Naive thymus-derived CD4-positive, alpha-beta T cell (primary cell): Measurements from ENCODE around the gene ZBTB18. TPM values are rescaled to one million over a fixed set of nuclear protein-coding genes. Genes with fewer than 3 reads are reported as not detected.
"Not testable (repeated sequence)": the region's sequence is repeated elsewhere in the genome, so short reads cannot be mapped to it uniquely, and the experiment has no call there.

Experiments
- ATAC-seq: fragments of 150-1000 bp; cut with Tn5 transposase; 2 replicates; pipeline ENCODE4 v1.10.0; 2021; ENCODE audit warnings: mild to moderate bottlenecking, moderate library complexity
- CTCF ChIA-PET: fragments of 350-600 bp; sonication (Branson Sonifier 250); formaldehyde crosslinking; loops from one replicate; lab custom pipeline; 2021; ENCODE audit warnings: antibody characterized with exemption; lab: Charles Lee
- POLR2A ChIA-PET: fragments of 350-600 bp; sonication (Branson Sonifier 250); formaldehyde crosslinking; loops from one replicate; lab custom pipeline; 2021; ENCODE audit warnings: antibody characterized with exemption, inconsistent platforms; lab: Charles Lee
- DNase-seq, 9 donors: peaks; one replicate each; pipeline versions ENCODE4 v3.0.0 to v3.0.0-alpha.2; 2020 to 2022; ENCODE audit warnings: mixed read lengths in 1 of 9
- H3K27ac ChIP-seq: one replicate; pipeline ENCODE4 v1.7.0; 2013; ENCODE audit warnings: mild to moderate bottlenecking, low read depth, low read length, moderate library complexity
- H3K27me3 ChIP-seq, 2 donors: one replicate each; pipeline ENCODE4 v1.7.0; 2013; ENCODE audit warnings: low read length in 2 of 2, mild to moderate bottlenecking in 2 of 2, moderate library complexity in 2 of 2; ENCODE audit not compliant: control insufficient read depth in 2 of 2, insufficient read depth in 2 of 2
- H3K36me3 ChIP-seq, 3 experiments: 1 replicate in 2 of 3; 2 replicates in 1 of 3; pipeline ENCODE4 v1.7.0; 2013; ENCODE audit warnings: low read length in 3 of 3, mild to moderate bottlenecking in 3 of 3, moderate library complexity in 1 of 3; ENCODE audit not compliant: insufficient read depth in 3 of 3, control insufficient read depth in 2 of 3
- H3K4me1 ChIP-seq, 2 donors: one replicate each; pipeline ENCODE4 v1.7.0; 2013; ENCODE audit warnings: low read length in 2 of 2, mild to moderate bottlenecking in 2 of 2, moderate library complexity in 1 of 2; ENCODE audit not compliant: control insufficient read depth in 2 of 2, insufficient read depth in 2 of 2
- H3K4me3 ChIP-seq: 2 replicates; pipeline ENCODE4 v1.7.0; 2013; ENCODE audit warnings: mild to moderate bottlenecking, low read length
- H3K9me3 ChIP-seq, 3 experiments: 1 replicate in 2 of 3; 2 replicates in 1 of 3; pipeline ENCODE4 v1.7.0; 2013; ENCODE audit warnings: low read length in 3 of 3; ENCODE audit not compliant: control insufficient read depth in 2 of 3
- H3K27ac Mint-ChIP-seq, 9 donors: one replicate each; pipeline ENCODE4 v1.8.0; 2020 to 2022; ENCODE audit warnings: mixed read lengths in 9 of 9, mild to moderate bottlenecking in 8 of 9, moderate library complexity in 5 of 9, inconsistent platforms in 2 of 9
- H3K27me3 Mint-ChIP-seq, 5 donors: one replicate each; pipeline ENCODE4 v1.8.0; 2021 to 2022; ENCODE audit warnings: mixed read lengths in 5 of 5, mild to moderate bottlenecking in 1 of 5
- H3K36me3 Mint-ChIP-seq, 5 donors: one replicate each; pipeline ENCODE4 v1.8.0; 2020 to 2022; ENCODE audit warnings: mixed read lengths in 5 of 5, mild to moderate bottlenecking in 3 of 5, inconsistent platforms in 1 of 5
- H3K4me1 Mint-ChIP-seq, 7 donors: one replicate each; pipeline ENCODE4 v1.8.0; 2020 to 2022; ENCODE audit warnings: mixed read lengths in 7 of 7, mild to moderate bottlenecking in 3 of 7, inconsistent platforms in 1 of 7
- H3K4me3 Mint-ChIP-seq, 10 donors: one replicate each; pipeline ENCODE4 v1.8.0; 2020 to 2022; ENCODE audit warnings: mild to moderate bottlenecking in 10 of 10, mixed read lengths in 10 of 10, moderate library complexity in 6 of 10, inconsistent platforms in 2 of 10
- H3K9me3 Mint-ChIP-seq, 11 donors: one replicate each; pipeline ENCODE4 v1.8.0; 2020 to 2022; ENCODE audit warnings: mixed read lengths in 11 of 11, mild to moderate bottlenecking in 4 of 11, inconsistent platforms in 1 of 11, moderate library complexity in 1 of 11
- intact Hi-C, 2 donors: fragments of 100-400 bp; cut with micrococcal nuclease; formaldehyde crosslinking; loops; one replicate each; pipeline ENCODE4 v1.15.1; 2023
- polyA plus RNA-seq, 2 donors: library from polyadenylated mRNA; unstranded; fragments of 300-500 nt; fragmentation: Illumina TruSeq; gene quantifications; one replicate each; pipeline ENCODE4 v1.2.3, GENCODE V29; 2021
- total RNA-seq, 6 experiments: library from RNA in 5 of 6; stranded (reverse) in 5 of 6; gene quantifications; 1 replicate in 5 of 6; 2 replicates in 1 of 6; pipeline ENCODE4 v1.2.3 and lab custom pipeline; 2021 to 2026

Gene ZBTB18
- total and polyA plus RNA-seq, 7 experiments from 2014 or later = 3.6 to 90.7 (median 42.4) TPM

DNA sequence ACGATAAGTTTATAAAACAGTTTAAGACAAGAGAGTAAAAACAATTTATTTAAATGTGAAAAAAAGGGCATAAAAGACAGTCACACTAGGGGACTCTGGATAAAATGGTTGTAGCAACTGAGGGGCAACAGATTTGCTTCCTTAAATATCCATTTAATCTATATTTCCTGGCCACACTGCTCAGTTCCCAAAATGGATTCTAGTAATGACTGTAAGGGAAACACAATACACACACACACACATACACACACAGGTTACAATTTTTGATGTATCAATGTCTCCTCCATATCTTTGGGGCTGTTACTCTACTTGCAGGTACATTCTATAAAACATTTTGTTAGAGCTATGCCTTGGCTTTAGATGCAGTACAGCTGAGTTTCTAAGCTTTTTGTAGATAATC lies 4.8 kb upstream of the ZBTB18 start:
- intact Hi-C loops = loop anchor here (2.0 to 5.0 kb wide), 8 partner anchors 17 to 791 kb away; partner anchors contain the start of gene COX20 (in 1 of the 2)
- H3K36me3 Mint-ChIP-seq, H3K4me3 ChIP-seq, H3K27me3 ChIP-seq, H3K9me3 ChIP-seq, DNase-seq, ATAC-seq, H3K36me3 ChIP-seq, H3K9me3 Mint-ChIP-seq: not testable (repeated sequence)
- peak overlapping the region; percentile 96 for H3K27ac ChIP-seq
- H3K4me1 ChIP-seq = peaks cover 6 to 21% of the 10 kb centered on the region in 2 donors
- Mint-ChIP-seq H3K27me3 (peaks cover 0 to 49% (median 0%) of the 10 kb centered on the region in 5 donors), H3K4me3 (peak overlapping the region in 8 of 10 donors; percentile 86 to 96 (median 94)), H3K4me1 (peaks cover 13 to 44% (median 33%) of the 10 kb centered on the region in 7 donors), H3K27ac (peak overlapping the region; percentile 29 to 100 (median 98))
- CTCF ChIA-PET = interaction anchor here (1.0 to 2.4 kb wide), 2 partner anchors 29 to 226 kb away, joined by 3 to 9 read pairs; no protein-coding TSS in a partner anchor
- POLR2A ChIA-PET = interaction anchor here (0.6 to 11.3 kb wide), 5 partner anchors 9 to 99 kb away, joined by 3 to 240 read pairs (median 4); no protein-coding TSS in a partner anchor

DNA sequence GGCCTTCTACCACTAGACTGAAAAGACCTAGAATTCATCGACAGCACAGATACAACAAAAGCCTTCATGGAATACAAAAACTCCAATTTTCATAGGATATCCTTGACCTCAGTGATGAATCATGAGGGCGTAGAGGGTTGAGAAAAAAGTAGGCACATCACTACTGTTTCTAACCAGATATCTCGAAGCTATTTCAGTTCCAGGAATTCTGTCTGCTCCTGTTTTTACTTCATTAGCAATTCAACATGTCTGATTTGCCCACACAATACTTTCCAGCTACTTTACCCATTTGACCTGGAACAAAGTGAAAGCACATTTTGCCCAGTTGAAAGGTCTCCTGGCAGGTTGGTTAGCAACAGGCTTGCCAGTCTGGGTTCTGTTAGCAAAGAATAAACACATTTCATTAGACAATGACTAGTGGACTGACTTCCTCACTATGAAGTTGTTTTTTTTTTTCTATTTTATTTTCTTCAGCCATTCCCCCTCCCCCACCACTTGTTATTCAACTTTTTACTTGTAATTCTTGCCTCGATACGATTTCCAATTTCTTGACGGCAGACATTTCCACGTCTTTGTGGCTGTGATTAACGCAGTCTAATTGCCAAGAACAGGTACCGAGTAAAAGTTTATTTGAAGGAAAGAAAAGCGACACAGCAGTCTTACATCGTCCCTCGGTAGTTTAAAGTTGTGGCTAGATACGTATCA lies 4.0 kb upstream of the ZBTB18 start:
- Mint-ChIP-seq H3K9me3 (peaks cover 0 to 9% (median 0%) of the 10 kb centered on the region in 11 donors), H3K4me1 (peaks cover 13 to 43% (median 33%) of the 10 kb centered on the region in 7 donors), H3K27me3 (peaks cover 0 to 47% (median 0%) of the 10 kb centered on the region in 5 donors), H3K4me3 (peak overlapping the region; percentile 86 to 96 (median 96)), H3K36me3 (peaks cover 0 to 7% (median 3%) of the 10 kb centered on the region in 5 donors), H3K27ac (peak overlapping the region; percentile 97 to 100 (median 98))
- intact Hi-C loops = loop anchor here (1.0 to 5.0 kb wide), 10 partner anchors 18 to 817 kb away; partner anchors contain the start of genes COX20 (in 1 of the 2) and HNRNPU (in 1 of the 2)
- ChIA-PET POLR2A (interaction anchor here (0.6 to 11.3 kb wide), 30 partner anchors 8 to 789 kb away, joined by 3 to 240 read pairs (median 4); partner anchors contain the start of gene COX20), CTCF (interaction anchor here (1.0 to 2.4 kb wide), 4 partner anchors 28 to 225 kb away, joined by 3 to 9 read pairs (median 4); no protein-coding TSS in a partner anchor)
- Histone ChIP-seq H3K4me1 (peaks cover 6 to 23% of the 10 kb centered on the region in 2 donors), H3K27me3 (no peaks in the 10 kb centered on the region), H3K9me3 (no peaks in the 10 kb centered on the region), H3K36me3 (no peaks in the 10 kb centered on the region), H3K27ac (peak overlapping the region; percentile 96), H3K4me3 (peak overlapping the region; percentile 61)
- DNase-seq (peak in 2 of 9 donors; percentile 27 to 61), ATAC-seq (no peak)

DNA sequence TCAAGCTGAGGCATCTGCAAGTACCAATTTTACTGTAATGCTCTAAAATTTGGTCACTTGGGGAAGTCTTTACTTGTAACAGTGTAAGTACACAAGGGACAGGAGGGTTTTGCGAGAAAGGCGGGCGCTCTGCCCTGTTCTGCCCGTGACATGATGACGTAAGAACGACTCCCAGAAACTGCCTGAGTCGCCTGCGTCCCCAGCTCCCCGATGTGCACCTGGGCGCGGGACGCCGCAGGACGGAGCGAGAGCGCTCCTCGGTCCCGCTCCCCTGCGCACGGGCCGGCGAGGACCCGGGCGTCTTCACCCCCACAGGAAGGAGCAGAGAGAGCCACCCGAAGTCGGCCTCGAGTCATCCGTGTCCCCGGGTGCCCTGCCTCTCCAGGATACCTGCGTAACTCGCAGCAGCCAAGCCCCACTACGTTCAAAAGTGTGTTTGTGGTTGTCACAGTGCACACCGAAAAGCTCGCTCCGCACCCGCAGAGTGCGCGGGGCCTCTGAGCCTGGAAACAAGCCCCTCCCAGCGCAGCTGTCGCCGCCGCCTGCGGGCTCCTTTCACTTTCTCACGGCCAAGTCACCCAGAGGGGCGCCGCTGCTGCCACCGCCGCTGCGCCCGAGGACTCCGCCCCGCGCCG lies 3.3 kb upstream of the ZBTB18 start:
- Mint-ChIP-seq H3K4me3 (peak overlapping the region; percentile 86 to 96 (median 96)), H3K36me3 (peaks cover 0 to 7% (median 3%) of the 10 kb centered on the region in 5 donors), H3K27ac (peak overlapping the region; percentile 97 to 100 (median 98)), H3K4me1 (peaks cover 13 to 39% (median 33%) of the 10 kb centered on the region in 7 donors), H3K9me3 (peaks cover 0 to 9% (median 0%) of the 10 kb centered on the region in 11 donors), H3K27me3 (peaks cover 0 to 43% (median 0%) of the 10 kb centered on the region in 5 donors)
- Histone ChIP-seq H3K27ac (peak overlapping the region; percentile 96), H3K36me3 (no peaks in the 10 kb centered on the region), H3K4me1 (peaks cover 6 to 23% of the 10 kb centered on the region in 2 donors), H3K9me3 (no peaks in the 10 kb centered on the region), H3K27me3 (no peaks in the 10 kb centered on the region), H3K4me3 (peak overlapping the region; percentile 61)
- ATAC-seq = peak; percentile 37
- ChIA-PET POLR2A (interaction anchor here (0.7 to 11.3 kb wide), 37 partner anchors 9 to 922 kb away, joined by 3 to 240 read pairs (median 4); partner anchors contain the start of genes CEP170, COX20 and SDCCAG8), CTCF (interaction anchor here (1.0 to 2.4 kb wide), 4 partner anchors 27 to 194 kb away, joined by 3 to 9 read pairs (median 4); no protein-coding TSS in a partner anchor)
- DNase-seq = peak in 6 of 9 donors; percentile 85 to 97 (median 96)
- intact Hi-C loops = loop anchor here (1.0 to 5.0 kb wide), 18 partner anchors 19 to 817 kb away; partner anchors contain the start of genes CEP170 (in 2 of the 2), AKT3 (in 1 of the 2), COX20 (in 1 of the 2) and HNRNPU (in 1 of the 2)

DNA sequence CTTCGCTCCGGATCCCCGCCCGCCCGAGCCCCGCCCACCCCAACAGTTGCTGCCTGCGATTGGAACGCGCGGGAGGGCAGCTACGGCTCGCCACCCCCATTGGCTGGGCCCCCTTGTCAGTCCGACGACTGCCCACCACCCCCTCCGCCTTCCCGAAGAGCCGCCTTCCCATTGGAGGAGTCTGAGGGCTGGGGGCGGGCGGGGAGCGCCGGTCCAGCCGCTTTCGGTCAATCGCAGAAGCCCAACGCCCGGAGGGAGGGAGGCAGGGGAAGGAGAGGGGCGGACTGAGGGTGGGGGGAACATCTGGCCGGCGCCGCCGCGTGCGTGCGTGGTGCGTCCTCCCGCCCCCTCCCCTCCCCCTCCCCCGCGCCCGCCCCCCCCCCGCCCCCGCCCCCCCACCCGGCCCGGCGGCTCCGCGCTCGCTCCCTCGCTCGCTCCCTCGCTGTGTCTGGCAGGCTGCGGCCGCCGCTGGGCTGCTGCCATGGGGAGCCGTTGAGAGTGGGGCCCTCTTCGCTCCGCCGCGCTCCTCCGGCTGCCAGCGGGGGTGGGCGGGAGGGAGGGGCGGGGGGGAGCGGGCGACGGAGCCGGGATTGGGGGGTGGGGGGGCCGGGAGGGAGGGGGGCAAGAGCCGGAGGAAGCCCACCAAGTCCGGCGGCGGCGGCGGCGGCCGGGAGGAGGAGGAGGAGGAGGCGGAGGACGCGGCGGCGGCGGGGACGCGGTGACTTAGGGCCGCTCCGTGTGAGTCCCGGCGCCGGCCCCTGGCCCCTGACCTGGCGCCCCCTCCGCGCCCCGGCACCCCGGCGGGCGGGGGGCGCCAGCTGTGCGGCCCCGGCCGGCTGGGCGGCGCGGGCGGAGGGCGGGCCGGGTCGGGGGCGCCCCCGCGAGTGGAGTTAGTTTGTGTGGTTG lies 2.6 kb upstream of the ZBTB18 start:
- POLR2A ChIA-PET = interaction anchor here (0.7 to 11.3 kb wide), 28 partner anchors 8 to 921 kb away, joined by 3 to 240 read pairs (median 4); partner anchors contain the start of genes CEP170, COX20 and SDCCAG8
- intact Hi-C loops = loop anchor here (1.0 to 5.0 kb wide), 13 partner anchors 27 to 793 kb away; partner anchors contain the start of genes CEP170 (in 2 of the 2), AKT3 (in 1 of the 2) and COX20 (in 1 of the 2)
- peaks cover 13 to 39% (median 33%) of the 10 kb centered on the region in 7 donors for H3K4me1 Mint-ChIP-seq
- peak overlapping the region; percentile 97 to 100 (median 98) for H3K27ac Mint-ChIP-seq
- DNase-seq (peak in 8 of 9 donors; percentile 89 to 98 (median 96)), ATAC-seq (peak; percentile 87)
- peaks cover 0 to 7% (median 3%) of the 10 kb centered on the region in 5 donors for H3K36me3 Mint-ChIP-seq
- H3K9me3 Mint-ChIP-seq = peaks cover 0 to 9% (median 0%) of the 10 kb centered on the region in 11 donors
- CTCF ChIA-PET = interaction anchor here (1.0 to 1.4 kb wide), 3 partner anchors 26 to 195 kb away, joined by 3 to 4 read pairs (median 4); no protein-coding TSS in a partner anchor
- H3K36me3 ChIP-seq = no peaks in the 10 kb centered on the region
- H3K4me1 ChIP-seq = peaks cover 6 to 23% of the 10 kb centered on the region in 2 donors
- H3K4me3 Mint-ChIP-seq = peak overlapping the region; percentile 86 to 96 (median 96)
- no peak overlapping the region for H3K4me3 ChIP-seq
- H3K27me3 Mint-ChIP-seq = peaks cover 0 to 40% (median 0%) of the 10 kb centered on the region in 5 donors
- no peaks in the 10 kb centered on the region for H3K27me3 ChIP-seq
- no peaks in the 10 kb centered on the region for H3K9me3 ChIP-seq
- peak overlapping the region; percentile 96 for H3K27ac ChIP-seq
